MM.1S (cell line): ENCODE data around the gene FERMT2.

ENCODE experiments used
- CTCF ChIP-seq: fragments of 300-600 bp; sonication (generic); IDR thresholded peaks from 2 replicates; pipeline ENCODE4 v1.5.1; 2016; ENCODE audit warnings: antibody characterized with exemption, low read length, mixed read lengths
- EZH2 ChIP-seq: fragments of 300-600 bp; sonication (generic); optimal IDR thresholded peaks from 2 replicates; pipeline ENCODE3; 2017; ENCODE audit warnings: low read depth, mild to moderate bottlenecking, antibody characterized with exemption, low read length, mixed read lengths

- no peak for TF ChIP-seq CTCF
- TF ChIP-seq EZH2, result no peak
These were observed 47.8 kb downstream of the FERMT2 start for GRCh38 chr14:52902971-52903619.
